Liver (tissue), 9 donors: ENCODE data around the gene DPAGT1. TPM values are rescaled to one million over a fixed set of nuclear protein-coding genes. Genes with fewer than 3 reads are reported as not detected.

ENCODE experiments used
- DNase-seq: peaks from one replicate; pipeline ENCODE4 v3.0.0-alpha.2; 2017; ENCODE audit warnings: low spot score
- H3K27ac ChIP-seq, 2 donors: one replicate each; pipeline ENCODE4 v1.7.0; 2013; ENCODE audit warnings: inconsistent platforms in 2 of 2, low read length in 2 of 2, control low read depth in 1 of 2, low read depth in 1 of 2, mild to moderate bottlenecking in 1 of 2
- H3K27me3 ChIP-seq, 4 donors: one replicate each; pipeline versions ENCODE4 v1.6.1 to v1.7.0; 2013; ENCODE audit warnings: low read length in 3 of 4, inconsistent platforms in 1 of 4, mild to moderate bottlenecking in 1 of 4, moderate library complexity in 1 of 4; ENCODE audit not compliant: control insufficient read depth in 4 of 4, insufficient read depth in 4 of 4
- H3K36me3 ChIP-seq, 4 donors: one replicate each; pipeline versions ENCODE4 v1.6.1 to v1.7.0; 2013; ENCODE audit warnings: low read length in 3 of 4, mild to moderate bottlenecking in 3 of 4, low read depth in 1 of 4, moderate library complexity in 1 of 4; ENCODE audit not compliant: control insufficient read depth in 4 of 4, insufficient read depth in 3 of 4
- H3K4me1 ChIP-seq, 4 donors: one replicate each; pipeline versions ENCODE4 v1.6.1 to v1.7.0; 2013; ENCODE audit warnings: low read length in 3 of 4, mild to moderate bottlenecking in 3 of 4, moderate library complexity in 1 of 4; ENCODE audit not compliant: control insufficient read depth in 4 of 4, insufficient read depth in 4 of 4
- H3K4me3 ChIP-seq, 3 donors: one replicate each; pipeline versions ENCODE4 v1.6.1 to v1.7.0; 2013; ENCODE audit warnings: low read length in 3 of 3, control low read depth in 1 of 3, low read depth in 1 of 3, mild to moderate bottlenecking in 1 of 3
- H3K9ac ChIP-seq, 2 donors: one replicate each; pipeline ENCODE4 v1.7.0; 2013; ENCODE audit warnings: low read length in 2 of 2, mild to moderate bottlenecking in 2 of 2, moderate library complexity in 2 of 2, control low read depth in 1 of 2, low read depth in 1 of 2
- H3K9me3 ChIP-seq, 4 donors: one replicate each; pipeline versions ENCODE4 v1.6.1 to v1.7.0; 2013; ENCODE audit warnings: low read length in 3 of 4; ENCODE audit not compliant: control insufficient read depth in 4 of 4
- EGR1 ChIP-seq, 2 donors: IDR thresholded peaks; 2 replicates each; pipeline ENCODE4 v1.6.1; 2016 to 2018; ENCODE audit warnings: antibody characterized with exemption in 2 of 2, low read depth in 2 of 2
- FOXA1 ChIP-seq: IDR thresholded peaks from 2 replicates; pipeline ENCODE4 v1.6.1; 2016; ENCODE audit warnings: antibody characterized with exemption
- FOXA2 ChIP-seq: IDR thresholded peaks from 2 replicates; pipeline ENCODE4 v1.6.1; 2016; ENCODE audit warnings: antibody characterized with exemption
- GABPA ChIP-seq, 2 donors: IDR thresholded peaks in 1 of 2; conservative IDR thresholded peaks in 1 of 2; 2 replicates each; pipeline ENCODE4 v1.6.1; 2016; ENCODE audit warnings: antibody characterized with exemption in 2 of 2, mild to moderate bottlenecking in 1 of 2, moderate library complexity in 1 of 2
- HNF4A ChIP-seq, 2 donors: conservative IDR thresholded peaks; 2 replicates each; pipeline ENCODE4 v1.6.1; 2016; ENCODE audit warnings: antibody characterized with exemption in 2 of 2, mild to moderate bottlenecking in 2 of 2
- HNF4G ChIP-seq: IDR thresholded peaks from 2 replicates; pipeline ENCODE4 v1.6.1; 2016; ENCODE audit warnings: antibody characterized with exemption
- JUND ChIP-seq, 2 donors: IDR thresholded peaks; 2 replicates each; pipeline ENCODE4 v1.6.1; 2016; ENCODE audit warnings: antibody characterized with exemption in 2 of 2
- NR2F2 ChIP-seq: IDR thresholded peaks from 2 replicates; pipeline ENCODE4 v1.6.1; 2016; ENCODE audit warnings: antibody characterized with exemption
- RAD21 ChIP-seq, 2 donors: IDR thresholded peaks; 2 replicates each; pipeline ENCODE4 v1.6.1; 2016; ENCODE audit warnings: antibody characterized with exemption in 2 of 2, mild to moderate bottlenecking in 2 of 2
- RXRA ChIP-seq, 2 donors: IDR thresholded peaks; 2 replicates each; pipeline ENCODE4 v1.6.1; 2017 to 2018; ENCODE audit warnings: antibody characterized with exemption in 2 of 2, mild to moderate bottlenecking in 1 of 2
- SP1 ChIP-seq: IDR thresholded peaks from 2 replicates; pipeline ENCODE4 v1.6.1; 2018; ENCODE audit warnings: antibody characterized with exemption, mild to moderate bottlenecking
- TAF1 ChIP-seq: conservative IDR thresholded peaks from 2 replicates; pipeline ENCODE4 v1.6.1; 2016; ENCODE audit warnings: antibody characterized with exemption, mild to moderate bottlenecking
- YY1 ChIP-seq: IDR thresholded peaks from 2 replicates; pipeline ENCODE4 v1.6.1; 2016; ENCODE audit warnings: antibody characterized with exemption, mild to moderate bottlenecking
- WGBS: extraction: QIAGEN DNeasy Blood & Tissue Kit; methylation state at CpG from one replicate; pipeline ENCODE4 v1.1.7; 2013; 5-methylcytosine and 5-hydroxymethylcytosine counted together
- polyA plus RNA-seq, 2 donors: library from polyadenylated mRNA; stranded (reverse) in 1 of 2; unstranded in 1 of 2; fragments of 200-250 nt in 1 of 2; fragments of >200 nt in 1 of 2; fragmentation: Nextera tagmentation in 1 of 2; extraction: Ambion mirVana in 1 of 2; gene quantifications; one replicate each; pipeline versions ENCODE4 v1.2.1 to v1.2.3, GENCODE V29; 2013 to 2015
- total RNA-seq, 2 donors: library from RNA; depleted of rRNA; stranded (reverse); fragments of >200 nt; gene quantifications; one replicate each; pipeline ENCODE4 v1.2.3, GENCODE V29; 2014
- TF ChIP-seq, protein P1 (sequence below): IDR thresholded peaks from 2 replicates; pipeline ENCODE4 v1.6.1; 2016; ENCODE audit warnings: antibody characterized with exemption
- TF ChIP-seq, protein P2 (sequence below): IDR thresholded peaks from 2 replicates; pipeline ENCODE4 v1.6.1; 2016; ENCODE audit warnings: antibody characterized with exemption, mild to moderate bottlenecking
- TF ChIP-seq, protein P3 (sequence below): fragments of 150-350 bp; IDR thresholded peaks from 2 replicates; pipeline ENCODE4 v1.5.1; 2017; ENCODE audit warnings: improper control_type of control experiment, low read depth, low read length; ENCODE audit not compliant: missing input control
- TF ChIP-seq, protein P4 (sequence below): IDR thresholded peaks from 2 replicates; pipeline ENCODE4 v1.6.1; 2016; ENCODE audit warnings: antibody characterized with exemption
- TF ChIP-seq, protein P5 (sequence below): IDR thresholded peaks from 2 replicates; pipeline ENCODE4 v1.6.1; 2016; ENCODE audit warnings: antibody characterized with exemption
- donor health status: healthy.
- donor health status: healthy.
- donor health status: healthy.
- donor health status: healthy.
- donor health status: healthy.

The DPAGT1 gene
- total and polyA plus RNA-seq, 4 donors = 12.8 to 48.0 (median 37.4) TPM

DNA sequence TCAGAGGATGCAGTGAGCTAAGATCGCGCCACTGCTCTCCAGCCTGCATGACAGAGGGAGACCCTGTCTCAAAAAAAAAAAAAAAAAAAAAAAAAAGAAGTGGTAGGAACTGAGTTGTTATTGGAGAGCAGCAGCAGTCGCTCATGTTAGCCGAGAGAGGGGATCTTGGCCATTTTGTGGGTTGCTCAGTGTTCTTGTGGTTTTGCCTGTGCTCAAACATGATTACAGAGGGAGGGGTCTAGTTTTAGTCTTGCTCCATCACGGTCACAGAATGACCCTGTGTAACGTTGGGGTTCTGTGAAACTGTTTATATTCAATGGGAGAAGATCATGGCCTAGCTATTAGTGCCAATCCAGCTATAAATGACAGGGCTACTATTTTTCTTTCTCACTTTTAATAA lies 1.9 kb downstream of the DPAGT1 start:
- WGBS = 74% methylated on average over 6 of the region's 6 CpGs
- Histone ChIP-seq H3K36me3 (peaks cover 4 to 18% (median 12%) of the 10 kb centered on the region in 4 donors), H3K4me1 (peaks cover 0 to 35% (median 25%) of the 10 kb centered on the region in 4 donors), H3K4me3 (no peak overlapping the region), H3K27ac (no peak overlapping the region), H3K27me3 (no peaks in the 10 kb centered on the region), H3K9me3 (no peaks in the 10 kb centered on the region), H3K9ac (no peak overlapping the region)
- no peak for DNase-seq
- TF ChIP-seq, protein P1, sequence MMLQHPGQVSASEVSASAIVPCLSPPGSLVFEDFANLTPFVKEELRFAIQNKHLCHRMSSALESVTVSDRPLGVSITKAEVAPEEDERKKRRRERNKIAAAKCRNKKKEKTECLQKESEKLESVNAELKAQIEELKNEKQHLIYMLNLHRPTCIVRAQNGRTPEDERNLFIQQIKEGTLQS = no peak
- TF ChIP-seq JUND (IDR thresholded peaks at IDR 0.05) (no peak), NR2F2 (no peak), YY1 (no peak), HNF4G (no peak)

DNA sequence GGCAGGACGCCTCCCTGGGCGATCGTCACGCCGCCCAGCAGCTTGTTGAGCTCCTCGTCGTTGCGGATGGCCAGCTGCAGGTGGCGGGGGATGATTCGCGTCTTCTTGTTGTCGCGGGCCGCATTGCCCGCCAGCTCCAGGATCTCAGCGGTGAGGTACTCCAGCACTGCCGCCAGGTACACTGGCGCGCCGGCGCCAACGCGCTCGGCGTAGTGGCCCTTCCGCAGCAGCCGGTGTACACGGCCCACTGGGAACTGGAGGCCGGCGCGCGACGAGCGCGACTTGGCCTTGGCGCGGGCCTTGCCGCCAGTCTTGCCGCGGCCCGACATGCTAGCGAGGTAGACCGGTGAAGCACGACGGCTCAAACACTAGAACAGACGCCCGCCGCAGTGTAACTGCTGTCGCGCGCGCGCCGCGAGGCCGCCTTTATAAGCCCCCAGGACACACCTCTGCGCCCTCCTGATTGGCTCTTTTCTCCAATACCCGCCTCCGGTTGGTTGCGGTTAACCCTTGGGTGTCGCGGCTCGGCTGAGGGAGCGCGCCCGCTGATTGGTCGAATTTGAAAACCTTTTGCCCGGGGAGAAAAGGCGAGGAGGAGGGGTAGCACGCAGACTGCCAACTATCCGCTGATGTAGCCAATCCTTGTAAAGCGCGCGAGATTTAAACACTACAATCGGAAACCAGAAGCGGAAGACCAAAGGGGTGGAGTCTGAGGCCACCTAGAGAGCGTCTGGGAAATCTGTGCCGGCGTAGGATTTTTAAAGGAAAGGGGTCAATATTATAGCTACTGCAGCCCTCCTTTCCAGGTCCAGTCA lies 6.4 kb downstream of the DPAGT1 start:
- peaks cover 0 to 32% (median 18%) of the 10 kb centered on the region in 4 donors for H3K4me1 ChIP-seq
- no peak for TF ChIP-seq FOXA1
- peak; percentile 70 for TF ChIP-seq YY1
- TF ChIP-seq, protein P2, sequence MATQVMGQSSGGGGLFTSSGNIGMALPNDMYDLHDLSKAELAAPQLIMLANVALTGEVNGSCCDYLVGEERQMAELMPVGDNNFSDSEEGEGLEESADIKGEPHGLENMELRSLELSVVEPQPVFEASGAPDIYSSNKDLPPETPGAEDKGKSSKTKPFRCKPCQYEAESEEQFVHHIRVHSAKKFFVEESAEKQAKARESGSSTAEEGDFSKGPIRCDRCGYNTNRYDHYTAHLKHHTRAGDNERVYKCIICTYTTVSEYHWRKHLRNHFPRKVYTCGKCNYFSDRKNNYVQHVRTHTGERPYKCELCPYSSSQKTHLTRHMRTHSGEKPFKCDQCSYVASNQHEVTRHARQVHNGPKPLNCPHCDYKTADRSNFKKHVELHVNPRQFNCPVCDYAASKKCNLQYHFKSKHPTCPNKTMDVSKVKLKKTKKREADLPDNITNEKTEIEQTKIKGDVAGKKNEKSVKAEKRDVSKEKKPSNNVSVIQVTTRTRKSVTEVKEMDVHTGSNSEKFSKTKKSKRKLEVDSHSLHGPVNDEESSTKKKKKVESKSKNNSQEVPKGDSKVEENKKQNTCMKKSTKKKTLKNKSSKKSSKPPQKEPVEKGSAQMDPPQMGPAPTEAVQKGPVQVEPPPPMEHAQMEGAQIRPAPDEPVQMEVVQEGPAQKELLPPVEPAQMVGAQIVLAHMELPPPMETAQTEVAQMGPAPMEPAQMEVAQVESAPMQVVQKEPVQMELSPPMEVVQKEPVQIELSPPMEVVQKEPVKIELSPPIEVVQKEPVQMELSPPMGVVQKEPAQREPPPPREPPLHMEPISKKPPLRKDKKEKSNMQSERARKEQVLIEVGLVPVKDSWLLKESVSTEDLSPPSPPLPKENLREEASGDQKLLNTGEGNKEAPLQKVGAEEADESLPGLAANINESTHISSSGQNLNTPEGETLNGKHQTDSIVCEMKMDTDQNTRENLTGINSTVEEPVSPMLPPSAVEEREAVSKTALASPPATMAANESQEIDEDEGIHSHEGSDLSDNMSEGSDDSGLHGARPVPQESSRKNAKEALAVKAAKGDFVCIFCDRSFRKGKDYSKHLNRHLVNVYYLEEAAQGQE = peak; percentile 92
- peak; percentile 98 for TF ChIP-seq TAF1
- TF ChIP-seq EGR1 (IDR thresholded peaks at IDR 0.05; ENCODE audit: low read depth in 2 of 2) = peak in 1 of 2 donors; percentile 31
- TF ChIP-seq JUND (IDR thresholded peaks at IDR 0.05) = no peak
- TF ChIP-seq NR2F2 = peak; percentile 61
- TF ChIP-seq RXRA (IDR thresholded peaks at IDR 0.05) = peak; percentile 13 to 30
- TF ChIP-seq HNF4G = no peak
- TF ChIP-seq, protein P3, sequence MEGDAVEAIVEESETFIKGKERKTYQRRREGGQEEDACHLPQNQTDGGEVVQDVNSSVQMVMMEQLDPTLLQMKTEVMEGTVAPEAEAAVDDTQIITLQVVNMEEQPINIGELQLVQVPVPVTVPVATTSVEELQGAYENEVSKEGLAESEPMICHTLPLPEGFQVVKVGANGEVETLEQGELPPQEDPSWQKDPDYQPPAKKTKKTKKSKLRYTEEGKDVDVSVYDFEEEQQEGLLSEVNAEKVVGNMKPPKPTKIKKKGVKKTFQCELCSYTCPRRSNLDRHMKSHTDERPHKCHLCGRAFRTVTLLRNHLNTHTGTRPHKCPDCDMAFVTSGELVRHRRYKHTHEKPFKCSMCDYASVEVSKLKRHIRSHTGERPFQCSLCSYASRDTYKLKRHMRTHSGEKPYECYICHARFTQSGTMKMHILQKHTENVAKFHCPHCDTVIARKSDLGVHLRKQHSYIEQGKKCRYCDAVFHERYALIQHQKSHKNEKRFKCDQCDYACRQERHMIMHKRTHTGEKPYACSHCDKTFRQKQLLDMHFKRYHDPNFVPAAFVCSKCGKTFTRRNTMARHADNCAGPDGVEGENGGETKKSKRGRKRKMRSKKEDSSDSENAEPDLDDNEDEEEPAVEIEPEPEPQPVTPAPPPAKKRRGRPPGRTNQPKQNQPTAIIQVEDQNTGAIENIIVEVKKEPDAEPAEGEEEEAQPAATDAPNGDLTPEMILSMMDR = no peak
- no peak for TF ChIP-seq FOXA2
- TF ChIP-seq RAD21 (IDR thresholded peaks at IDR 0.05) = peak; percentile 18 to 49
- TF ChIP-seq, protein P1 = no peak
- TF ChIP-seq, protein P4, sequence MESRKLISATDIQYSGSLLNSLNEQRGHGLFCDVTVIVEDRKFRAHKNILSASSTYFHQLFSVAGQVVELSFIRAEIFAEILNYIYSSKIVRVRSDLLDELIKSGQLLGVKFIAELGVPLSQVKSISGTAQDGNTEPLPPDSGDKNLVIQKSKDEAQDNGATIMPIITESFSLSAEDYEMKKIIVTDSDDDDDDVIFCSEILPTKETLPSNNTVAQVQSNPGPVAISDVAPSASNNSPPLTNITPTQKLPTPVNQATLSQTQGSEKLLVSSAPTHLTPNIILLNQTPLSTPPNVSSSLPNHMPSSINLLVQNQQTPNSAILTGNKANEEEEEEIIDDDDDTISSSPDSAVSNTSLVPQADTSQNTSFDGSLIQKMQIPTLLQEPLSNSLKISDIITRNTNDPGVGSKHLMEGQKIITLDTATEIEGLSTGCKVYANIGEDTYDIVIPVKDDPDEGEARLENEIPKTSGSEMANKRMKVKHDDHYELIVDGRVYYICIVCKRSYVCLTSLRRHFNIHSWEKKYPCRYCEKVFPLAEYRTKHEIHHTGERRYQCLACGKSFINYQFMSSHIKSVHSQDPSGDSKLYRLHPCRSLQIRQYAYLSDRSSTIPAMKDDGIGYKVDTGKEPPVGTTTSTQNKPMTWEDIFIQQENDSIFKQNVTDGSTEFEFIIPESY = no peak
- peak; percentile 51 to 80 for TF ChIP-seq GABPA (IDR thresholded peaks at IDR 0.05 in 1 of 2, conservative IDR thresholded peaks at IDR 0.05 in 1 of 2)
- TF ChIP-seq SP1 = peak; percentile 91
- TF ChIP-seq, protein P5, sequence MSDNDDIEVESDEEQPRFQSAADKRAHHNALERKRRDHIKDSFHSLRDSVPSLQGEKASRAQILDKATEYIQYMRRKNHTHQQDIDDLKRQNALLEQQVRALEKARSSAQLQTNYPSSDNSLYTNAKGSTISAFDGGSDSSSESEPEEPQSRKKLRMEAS = peak; percentile 71
- peak in 1 of 2 donors; percentile 8 for TF ChIP-seq HNF4A (conservative IDR thresholded peaks at IDR 0.05)

More for the DNA sequence above, 6.4 kb downstream of the DPAGT1 start:
- H3K4me3 ChIP-seq = peak overlapping the region; percentile 71 to 79 (median 75)
- peak overlapping the region; percentile 80 to 89 for H3K27ac ChIP-seq
- peak; percentile 99 for DNase-seq
- under 1% methylated on average over 79 of the region's 79 CpGs for WGBS
- H3K36me3 ChIP-seq = peaks cover 4 to 23% (median 12%) of the 10 kb centered on the region in 4 donors
- H3K27me3 ChIP-seq = no peaks in the 10 kb centered on the region
- H3K9me3 ChIP-seq = no peaks in the 10 kb centered on the region
- H3K9ac ChIP-seq = peak overlapping the region; percentile 10 to 80
